OCI-LY1 (cell line): Measurements from ENCODE around the gene BMP2K.

Experiments used
- H2AFZ ChIP-seq: fragments of 200-600 bp; sonication (generic), shearing (Covaris generic); 2 replicates; pipeline ENCODE4 v1.6.0; 2014; ENCODE audit warnings: antibody characterized with exemption, mild to moderate bottlenecking, low read length
- H3F3A ChIP-seq: fragments of 200-600 bp; sonication (generic), shearing (Covaris generic); 2 replicates; pipeline ENCODE4 v1.6.0; 2014; ENCODE audit warnings: mild to moderate bottlenecking, antibody characterized with exemption, low read length, moderate library complexity; ENCODE audit not compliant: insufficient read depth
- H3K27ac ChIP-seq: fragments of 200-600 bp; sonication (generic); 2 replicates; pipeline ENCODE4 v1.5.1; 2014; ENCODE audit warnings: low read length, mixed run types, mild to moderate bottlenecking, low read depth; ENCODE audit not compliant: poor library complexity, severe bottlenecking
- H3K27me3 ChIP-seq: fragments of 200-600 bp; sonication (generic); 2 replicates; pipeline ENCODE4 v1.6.0; 2014; ENCODE audit warnings: antibody characterized with exemption, mild to moderate bottlenecking, low read length, moderate library complexity; ENCODE audit not compliant: insufficient read depth
- H3K36me3 ChIP-seq: fragments of 200-600 bp; sonication (generic); 2 replicates; pipeline ENCODE4 v1.6.1; 2014; ENCODE audit warnings: mild to moderate bottlenecking, antibody characterized with exemption, low read length, moderate library complexity, mixed read lengths; ENCODE audit not compliant: insufficient read depth
- H3K4me1 ChIP-seq: fragments of 200-600 bp; sonication (generic); 2 replicates; pipeline ENCODE4 v1.5.1; 2014; ENCODE audit warnings: mild to moderate bottlenecking, low read length, moderate library complexity; ENCODE audit not compliant: insufficient read depth, severe bottlenecking
- H3K4me2 ChIP-seq: fragments of 200-600 bp; sonication (generic), shearing (Covaris generic); 2 replicates; pipeline ENCODE4 v1.6.1; 2014; ENCODE audit warnings: low read length
- H3K4me3 ChIP-seq: fragments of 200-600 bp; sonication (generic); 2 replicates; pipeline ENCODE4 v1.5.1; 2014; ENCODE audit warnings: low read length, low read depth, mild to moderate bottlenecking, mixed read lengths; ENCODE audit not compliant: poor library complexity, severe bottlenecking
- H3K79me2 ChIP-seq: fragments of 200-600 bp; shearing (Covaris generic); 2 replicates; pipeline ENCODE4 v1.6.1; 2016; ENCODE audit warnings: mixed run types, low read length, mixed read lengths; ENCODE audit not compliant: insufficient read depth
- H3K9ac ChIP-seq: fragments of 200-600 bp; sonication (generic), shearing (Covaris generic); 2 replicates; pipeline ENCODE4 v1.6.1; 2014; ENCODE audit warnings: mild to moderate bottlenecking, low read length, mixed read lengths
- H3K9me2 ChIP-seq: fragments of 200-600 bp; sonication (generic), shearing (Covaris generic); 2 replicates; pipeline ENCODE4 v1.6.1; 2014; ENCODE audit warnings: low read depth, mild to moderate bottlenecking, low read length, mixed read lengths
- H3K9me3 ChIP-seq: fragments of 200-600 bp; shearing (Covaris generic); 2 replicates; pipeline ENCODE4 v1.6.1; 2014; ENCODE audit warnings: low read length, mixed read lengths
- H4K20me1 ChIP-seq: fragments of 200-600 bp; sonication (generic), shearing (Covaris generic); 2 replicates; pipeline ENCODE4 v1.6.0; 2016; ENCODE audit warnings: mild to moderate bottlenecking, low read length; ENCODE audit not compliant: insufficient read depth
- EZH2 ChIP-seq: fragments of 200-600 bp; sonication (generic), shearing (Covaris generic); IDR thresholded peaks from 2 replicates; pipeline ENCODE4 v1.8.0; 2017; ENCODE audit warnings: borderline replicate concordance, mixed run types, mild to moderate bottlenecking, antibody characterized with exemption, low read length, moderate library complexity, mixed read lengths
- TF ChIP-seq, protein P1 (sequence below): fragments of 200-600 bp; sonication (generic), shearing (Covaris generic); IDR thresholded peaks from 2 replicates; pipeline ENCODE4 v1.5.1; 2017; ENCODE audit warnings: mild to moderate bottlenecking, antibody characterized with exemption, low read length, moderate library complexity, mixed read lengths

The BMP2K gene

GRCh38 chr4:78800965-78801364 is 24.8 kb downstream of the BMP2K start:
- H3F3A ChIP-seq: no peaks in the 10 kb centered on the region
- no peaks in the 10 kb centered on the region; the same call in 1 of the 2 replicates for H3K36me3 ChIP-seq
- no peak overlapping the region for H3K4me2 ChIP-seq
- H3K9me2 ChIP-seq: no peaks in the 10 kb centered on the region
- no peak overlapping the region for H2AFZ ChIP-seq
- H3K9ac ChIP-seq: no peak overlapping the region
- H4K20me1 ChIP-seq: peaks cover 3% of the 10 kb centered on the region; the same call in 1 of the 2 replicates
- H3K27me3 ChIP-seq: no peaks in the 10 kb centered on the region
- no peak overlapping the region for H3K4me3 ChIP-seq
- H3K4me1 ChIP-seq: peaks cover 32% of the 10 kb centered on the region
- H3K9me3 ChIP-seq: peaks cover 4% of the 10 kb centered on the region; the same call in 1 of the 2 replicates
- H3K79me2 ChIP-seq: peaks cover 89% of the 10 kb centered on the region
- H3K27ac ChIP-seq: no peak overlapping the region
- TF ChIP-seq EZH2: no peak
- TF ChIP-seq, protein P1, sequence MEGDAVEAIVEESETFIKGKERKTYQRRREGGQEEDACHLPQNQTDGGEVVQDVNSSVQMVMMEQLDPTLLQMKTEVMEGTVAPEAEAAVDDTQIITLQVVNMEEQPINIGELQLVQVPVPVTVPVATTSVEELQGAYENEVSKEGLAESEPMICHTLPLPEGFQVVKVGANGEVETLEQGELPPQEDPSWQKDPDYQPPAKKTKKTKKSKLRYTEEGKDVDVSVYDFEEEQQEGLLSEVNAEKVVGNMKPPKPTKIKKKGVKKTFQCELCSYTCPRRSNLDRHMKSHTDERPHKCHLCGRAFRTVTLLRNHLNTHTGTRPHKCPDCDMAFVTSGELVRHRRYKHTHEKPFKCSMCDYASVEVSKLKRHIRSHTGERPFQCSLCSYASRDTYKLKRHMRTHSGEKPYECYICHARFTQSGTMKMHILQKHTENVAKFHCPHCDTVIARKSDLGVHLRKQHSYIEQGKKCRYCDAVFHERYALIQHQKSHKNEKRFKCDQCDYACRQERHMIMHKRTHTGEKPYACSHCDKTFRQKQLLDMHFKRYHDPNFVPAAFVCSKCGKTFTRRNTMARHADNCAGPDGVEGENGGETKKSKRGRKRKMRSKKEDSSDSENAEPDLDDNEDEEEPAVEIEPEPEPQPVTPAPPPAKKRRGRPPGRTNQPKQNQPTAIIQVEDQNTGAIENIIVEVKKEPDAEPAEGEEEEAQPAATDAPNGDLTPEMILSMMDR: no peak

GRCh38 chr4:78803983-78804382 is 27.8 kb downstream of the BMP2K start:
- H3K9me2 ChIP-seq: no peaks in the 10 kb centered on the region
- peaks cover 8% of the 10 kb centered on the region for H3K4me1 ChIP-seq
- H3K9me3 ChIP-seq: peaks cover 8% of the 10 kb centered on the region
- peaks cover 3% of the 10 kb centered on the region; the same call in 1 of the 2 replicates for H4K20me1 ChIP-seq
- peaks cover 6% of the 10 kb centered on the region; the same call in 1 of the 2 replicates for H3K36me3 ChIP-seq
- H3K79me2 ChIP-seq: peaks cover 98% of the 10 kb centered on the region
- H2AFZ ChIP-seq: no peak overlapping the region
- H3K4me2 ChIP-seq: no peak overlapping the region
- H3K27ac ChIP-seq: no peak overlapping the region
- no peaks in the 10 kb centered on the region for H3K27me3 ChIP-seq
- H3F3A ChIP-seq: no peaks in the 10 kb centered on the region
- TF ChIP-seq, protein P1: no peak
- no peak for TF ChIP-seq EZH2
- H3K9ac ChIP-seq: no peak overlapping the region
- no peak overlapping the region for H3K4me3 ChIP-seq

DNA sequence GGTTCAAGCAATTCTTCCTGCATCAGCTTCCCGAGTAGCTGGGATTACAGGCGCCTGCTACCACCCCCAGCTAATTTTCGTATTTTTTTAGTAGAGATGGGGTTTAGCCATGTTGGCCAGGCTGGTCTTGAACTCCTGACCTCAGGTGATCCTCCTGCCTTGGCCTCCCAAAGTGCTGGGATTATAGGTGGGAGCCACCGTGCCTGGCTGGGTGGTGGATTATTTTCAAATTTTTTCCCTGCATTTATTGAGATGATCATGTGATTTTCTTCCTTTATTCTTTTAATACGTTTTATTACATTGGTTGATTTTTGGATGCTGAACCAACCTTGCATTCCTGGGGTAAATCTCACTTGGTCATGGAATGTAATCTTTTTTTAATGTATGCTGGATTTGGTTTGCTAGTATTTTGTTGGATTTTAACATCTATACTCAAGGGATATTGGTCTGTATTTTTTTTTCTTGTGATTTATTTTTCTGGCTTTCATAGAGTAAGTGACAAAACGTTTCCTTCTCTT is 30.9 kb downstream of the BMP2K start:
- H3K27me3 ChIP-seq: no peaks in the 10 kb centered on the region
- H3K9ac ChIP-seq: no peak overlapping the region
- H3K4me3 ChIP-seq: no peak overlapping the region
- no peak overlapping the region for H3K27ac ChIP-seq
- no peak overlapping the region for H3K4me2 ChIP-seq
- H3K4me1 ChIP-seq: peaks cover 3% of the 10 kb centered on the region
- H3F3A ChIP-seq: no peaks in the 10 kb centered on the region
- TF ChIP-seq, protein P1: no peak
- TF ChIP-seq EZH2: no peak
- no peak overlapping the region for H2AFZ ChIP-seq
- peaks cover 16% of the 10 kb centered on the region; the same call in 1 of the 2 replicates for H3K36me3 ChIP-seq
- no peaks in the 10 kb centered on the region for H4K20me1 ChIP-seq
- H3K79me2 ChIP-seq: peaks cover 98% of the 10 kb centered on the region
- peaks cover 8% of the 10 kb centered on the region for H3K9me3 ChIP-seq
- H3K9me2 ChIP-seq: no peaks in the 10 kb centered on the region
